Upper lobe of left lung (tissue), 4 donors: Measurements from ENCODE around the gene GART.
"Not testable (repeated sequence)": the region's sequence is repeated elsewhere in the genome, so short reads cannot be mapped to it uniquely, and the experiment has no call there.

Experiments
- CTCF ChIP-seq, 6 experiments: fragments of 450-650 bp in 4 of 6; fragments of 200-600 bp in 2 of 6; sonication (generic) in 2 of 6; IDR thresholded peaks; one replicate each; pipeline ENCODE4 v1.5.1; 2016 to 2019; ENCODE audit warnings: antibody characterized with exemption in 6 of 6
- EP300 ChIP-seq, 4 donors: sonication (generic); formaldehyde crosslinking; IDR thresholded peaks; one replicate each; pipeline ENCODE4 v1.5.1; 2017; ENCODE audit warnings: antibody characterized with exemption in 4 of 4, control low read depth in 2 of 4
- POLR2AphosphoS5 ChIP-seq, 2 donors: sonication (generic); formaldehyde crosslinking; IDR thresholded peaks; one replicate each; pipeline ENCODE4 v1.5.1; 2017; ENCODE audit warnings: antibody characterized with exemption in 2 of 2

- not testable (repeated sequence) for TF ChIP-seq CTCF, POLR2AphosphoS5, EP300 (IDR thresholded peaks at IDR 0.05)
These were observed 72.7 kb downstream of the GART start for GRCh38 chr21:33469183-33469582.
